ENCODE results near the gene ZIC5. TPM values are rescaled to one million over a fixed set of nuclear protein-coding genes. Genes with fewer than 3 reads are reported as not detected.

ZIC5 gene
- total RNA-seq, 6 experiments from 2014 or later, result not detected

DNA sequence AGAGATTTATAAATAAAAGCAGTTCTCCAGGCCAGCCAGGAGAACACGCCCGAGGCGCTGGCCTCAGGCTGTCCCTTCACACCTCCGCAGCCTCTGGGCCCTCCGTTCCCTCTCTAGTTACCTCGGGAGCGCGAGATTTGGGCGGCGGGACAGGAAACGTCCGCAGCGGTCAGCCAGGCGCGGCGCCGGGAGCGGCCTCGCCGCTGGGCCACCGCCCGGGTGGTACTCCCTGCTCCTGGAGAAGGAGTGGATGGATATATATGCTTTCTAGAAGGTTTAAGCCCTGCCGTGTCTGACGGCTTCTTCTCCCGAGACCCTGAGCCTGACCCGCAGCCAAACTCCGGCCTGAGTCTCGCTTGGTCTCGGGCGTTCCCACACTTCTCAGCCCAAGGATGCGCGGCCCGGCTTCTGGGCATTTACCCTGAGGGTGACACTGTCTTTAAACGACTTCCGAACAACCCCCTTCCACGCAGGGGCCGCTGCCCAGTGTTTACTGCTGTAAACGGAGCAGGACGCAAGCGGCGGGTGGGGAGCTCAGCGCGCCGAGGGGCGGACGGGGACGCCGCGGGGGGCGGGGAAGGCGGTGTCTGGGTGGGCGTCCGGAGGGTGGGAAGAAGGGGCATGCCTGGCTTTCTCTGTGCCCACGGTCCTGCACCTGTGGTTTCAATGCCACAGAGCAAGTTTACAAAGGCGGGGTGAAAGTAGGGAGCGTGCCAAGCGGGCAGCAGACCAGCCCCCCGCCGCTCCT lies 8.1 kb upstream of the ZIC5 start:
- peaks cover 4% of the 10 kb centered on the region; the same call in 1 of the 2 replicates for H3K36me3 Mint-ChIP-seq (ENCODE audit: low read depth)
- no peaks in the 10 kb centered on the region for H3K9me3 Mint-ChIP-seq
- no peak for DNase-seq
- peaks cover 69% of the 10 kb centered on the region for H3K27me3 Mint-ChIP-seq (ENCODE audit: insufficient read depth)
- H3K4me3 Mint-ChIP-seq, result no peak overlapping the region
- no peak for TF ChIP-seq CTCF (IDR thresholded peaks at IDR 0.05)
- peaks cover 21% of the 10 kb centered on the region for H3K4me1 Mint-ChIP-seq (ENCODE audit: low read depth)
- H3K27ac Mint-ChIP-seq, result no peak overlapping the region

DNA sequence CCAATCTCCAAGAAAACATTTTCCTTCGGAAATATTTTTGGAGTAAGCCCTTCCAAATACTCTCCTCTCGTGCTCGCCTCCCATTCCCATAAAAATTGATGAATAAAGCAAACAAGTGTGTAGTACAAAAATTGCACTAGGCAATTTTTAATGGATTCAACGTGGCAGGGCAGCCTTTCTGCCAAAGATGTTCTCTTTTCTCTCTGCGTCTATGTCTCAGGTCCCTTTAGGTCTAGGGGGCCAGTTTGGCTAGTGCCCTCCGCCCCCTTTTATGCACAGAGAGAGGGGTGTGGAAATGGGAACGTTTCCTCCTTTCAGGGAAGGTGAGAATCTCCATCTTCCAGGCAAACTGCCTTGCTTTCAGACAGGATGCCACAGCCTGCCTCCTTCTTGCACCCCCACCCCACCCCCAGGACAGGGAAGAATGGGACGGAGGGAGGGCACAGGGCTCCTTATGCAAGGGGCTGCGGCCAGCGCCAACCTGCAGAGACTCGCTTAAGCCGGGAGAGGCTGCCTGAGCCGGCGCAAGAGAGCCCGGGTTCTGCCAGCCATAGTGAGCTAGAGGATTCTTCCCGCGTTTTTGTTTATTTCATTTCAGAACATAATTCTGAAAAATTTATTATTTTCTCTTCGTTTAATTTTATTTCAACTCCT lies 7.4 kb upstream of the ZIC5 start:
- peaks cover 14% of the 10 kb centered on the region for H3K4me1 Mint-ChIP-seq (ENCODE audit: low read depth)
- peaks cover 69% of the 10 kb centered on the region for H3K27me3 Mint-ChIP-seq (ENCODE audit: insufficient read depth)
- TF ChIP-seq CTCF (IDR thresholded peaks at IDR 0.05), result no peak
- no peak for DNase-seq
- H3K9me3 Mint-ChIP-seq, result no peaks in the 10 kb centered on the region
- no peak overlapping the region for H3K27ac Mint-ChIP-seq
- no peaks in the 10 kb centered on the region; the same call in 1 of the 2 replicates for H3K36me3 Mint-ChIP-seq (ENCODE audit: low read depth)
- H3K4me3 Mint-ChIP-seq, result peak overlapping the region; percentile 60; the same call in 1 of the 2 replicates

- H3K27ac Mint-ChIP-seq, result no peak overlapping the region
- peaks cover 6% of the 10 kb centered on the region for H3K4me1 Mint-ChIP-seq (ENCODE audit: low read depth)
- DNase-seq, result no peak
- H3K27me3 Mint-ChIP-seq (ENCODE audit: insufficient read depth), result peaks cover 69% of the 10 kb centered on the region
- no peaks in the 10 kb centered on the region; the same call in 1 of the 2 replicates for H3K36me3 Mint-ChIP-seq (ENCODE audit: low read depth)
- no peaks in the 10 kb centered on the region; the same call in 1 of the 2 replicates for H3K9me3 Mint-ChIP-seq
- peak overlapping the region; percentile 60; the same call in 1 of the 2 replicates for H3K4me3 Mint-ChIP-seq
- no peak for TF ChIP-seq CTCF (IDR thresholded peaks at IDR 0.05)
Observed at GRCh38 chr13:99977912-99978798, 6.6 kb upstream of the ZIC5 start.

- TF ChIP-seq CTCF (IDR thresholded peaks at IDR 0.05), result no peak
- Mint-ChIP-seq H3K27ac (no peak overlapping the region), H3K4me3 (no peak overlapping the region), H3K9me3 (no peaks in the 10 kb centered on the region; the same call in 1 of the 2 replicates), H3K4me1 (ENCODE audit: low read depth) (peaks cover 6% of the 10 kb centered on the region), H3K36me3 (ENCODE audit: low read depth) (no peaks in the 10 kb centered on the region; the same call in 1 of the 2 replicates), H3K27me3 (ENCODE audit: insufficient read depth) (peaks cover 72% of the 10 kb centered on the region)
- no peak for DNase-seq
Observed at GRCh38 chr13:99977334-99977911, 5.9 kb upstream of the ZIC5 start.

DNA sequence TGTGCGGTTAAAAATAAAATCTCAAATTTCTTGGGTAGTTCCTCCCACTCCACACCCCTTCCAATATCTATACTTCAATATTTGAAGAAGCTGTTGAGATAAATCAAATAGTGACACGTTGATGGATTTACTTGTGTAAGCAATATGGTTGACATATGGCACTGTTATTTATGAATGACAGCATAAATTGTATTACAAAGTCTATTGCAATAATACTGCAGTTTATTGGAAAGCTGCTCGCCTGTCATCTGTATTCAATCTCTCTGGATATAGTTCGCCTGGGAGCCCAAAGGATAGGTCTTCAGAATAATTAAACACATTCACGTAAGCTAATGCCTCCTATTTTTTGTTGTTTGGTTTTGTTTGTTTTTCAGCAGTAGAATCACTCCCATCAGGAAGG lies 5.0 kb upstream of the ZIC5 start:
- DNase-seq, result no peak
- Mint-ChIP-seq H3K27ac (no peak overlapping the region), H3K4me3 (no peak overlapping the region), H3K27me3 (ENCODE audit: insufficient read depth) (peaks cover 79% of the 10 kb centered on the region), H3K4me1 (ENCODE audit: low read depth) (peaks cover 6% of the 10 kb centered on the region), H3K9me3 (no peaks in the 10 kb centered on the region; the same call in 1 of the 2 replicates), H3K36me3 (ENCODE audit: low read depth) (no peaks in the 10 kb centered on the region; the same call in 1 of the 2 replicates)
- no peak for TF ChIP-seq CTCF (IDR thresholded peaks at IDR 0.05)
